ENCODE data around the gene ELMOD3. TPM values are rescaled to one million over a fixed set of nuclear protein-coding genes. Genes with fewer than 3 reads are reported as not detected.

Gene ELMOD3
- total RNA-seq, 1 donor from 2014 or later, result 18.0 TPM

GRCh38 chr2:85383850-85384249 is 29.3 kb downstream of the ELMOD3 start:
- H3K4me3 Mint-ChIP-seq (ENCODE audit: unreplicated experiment), result no peak overlapping the region
- peaks cover 3% of the 10 kb centered on the region for H3K4me1 Mint-ChIP-seq (ENCODE audit: low read depth, unreplicated experiment)
- H3K27ac Mint-ChIP-seq (ENCODE audit: unreplicated experiment), result no peak overlapping the region
- peaks cover 13% of the 10 kb centered on the region for H3K36me3 Mint-ChIP-seq (ENCODE audit: unreplicated experiment)
- no peak for DNase-seq
- TF ChIP-seq, protein P1, sequence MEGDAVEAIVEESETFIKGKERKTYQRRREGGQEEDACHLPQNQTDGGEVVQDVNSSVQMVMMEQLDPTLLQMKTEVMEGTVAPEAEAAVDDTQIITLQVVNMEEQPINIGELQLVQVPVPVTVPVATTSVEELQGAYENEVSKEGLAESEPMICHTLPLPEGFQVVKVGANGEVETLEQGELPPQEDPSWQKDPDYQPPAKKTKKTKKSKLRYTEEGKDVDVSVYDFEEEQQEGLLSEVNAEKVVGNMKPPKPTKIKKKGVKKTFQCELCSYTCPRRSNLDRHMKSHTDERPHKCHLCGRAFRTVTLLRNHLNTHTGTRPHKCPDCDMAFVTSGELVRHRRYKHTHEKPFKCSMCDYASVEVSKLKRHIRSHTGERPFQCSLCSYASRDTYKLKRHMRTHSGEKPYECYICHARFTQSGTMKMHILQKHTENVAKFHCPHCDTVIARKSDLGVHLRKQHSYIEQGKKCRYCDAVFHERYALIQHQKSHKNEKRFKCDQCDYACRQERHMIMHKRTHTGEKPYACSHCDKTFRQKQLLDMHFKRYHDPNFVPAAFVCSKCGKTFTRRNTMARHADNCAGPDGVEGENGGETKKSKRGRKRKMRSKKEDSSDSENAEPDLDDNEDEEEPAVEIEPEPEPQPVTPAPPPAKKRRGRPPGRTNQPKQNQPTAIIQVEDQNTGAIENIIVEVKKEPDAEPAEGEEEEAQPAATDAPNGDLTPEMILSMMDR (IDR thresholded peaks at IDR 0.05; ENCODE audit: partially characterized antibody, unreplicated experiment), result no peak
- no peaks in the 10 kb centered on the region for H3K9me3 Mint-ChIP-seq (ENCODE audit: unreplicated experiment)
- H3K27me3 Mint-ChIP-seq (ENCODE audit: unreplicated experiment), result no peaks in the 10 kb centered on the region

- TF ChIP-seq, protein P1 (IDR thresholded peaks at IDR 0.05; ENCODE audit: partially characterized antibody, unreplicated experiment), result no peak
- no peaks in the 10 kb centered on the region for H3K9me3 Mint-ChIP-seq (ENCODE audit: unreplicated experiment)
- H3K4me1 Mint-ChIP-seq (ENCODE audit: low read depth, unreplicated experiment), result peaks cover 3% of the 10 kb centered on the region
- no peak for DNase-seq
- H3K36me3 Mint-ChIP-seq (ENCODE audit: unreplicated experiment), result peaks cover 9% of the 10 kb centered on the region
- H3K27ac Mint-ChIP-seq (ENCODE audit: unreplicated experiment), result no peak overlapping the region
- no peaks in the 10 kb centered on the region for H3K27me3 Mint-ChIP-seq (ENCODE audit: unreplicated experiment)
- no peak overlapping the region for H3K4me3 Mint-ChIP-seq (ENCODE audit: unreplicated experiment)
Observed at GRCh38 chr2:85385746-85386145, 31.2 kb downstream of the ELMOD3 start.

DNA sequence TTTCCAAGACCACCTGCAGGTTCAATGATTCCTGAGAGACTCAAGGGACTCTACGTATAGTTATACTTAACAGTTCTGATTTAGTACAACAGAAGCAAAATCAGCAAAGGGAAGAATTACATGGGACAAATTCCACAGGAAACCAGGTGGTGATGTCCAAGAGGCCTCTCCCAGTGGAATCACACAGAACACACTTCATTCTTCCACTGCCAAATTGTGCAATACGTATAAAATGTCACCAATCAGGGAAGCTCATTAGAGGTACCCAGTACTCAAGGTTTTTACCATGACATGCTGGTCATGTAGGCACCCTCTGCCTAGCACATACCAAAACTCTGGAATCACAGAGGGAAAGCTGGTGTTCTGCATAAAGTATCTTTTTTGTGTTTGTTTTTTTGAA is 33.2 kb downstream of the ELMOD3 start:
- DNase-seq, result no peak
- no peaks in the 10 kb centered on the region for H3K27me3 Mint-ChIP-seq (ENCODE audit: unreplicated experiment)
- no peaks in the 10 kb centered on the region for H3K9me3 Mint-ChIP-seq (ENCODE audit: unreplicated experiment)
- H3K36me3 Mint-ChIP-seq (ENCODE audit: unreplicated experiment), result peaks cover 7% of the 10 kb centered on the region
- TF ChIP-seq, protein P1 (IDR thresholded peaks at IDR 0.05; ENCODE audit: partially characterized antibody, unreplicated experiment), result no peak
- H3K4me1 Mint-ChIP-seq (ENCODE audit: low read depth, unreplicated experiment), result peaks cover 3% of the 10 kb centered on the region
- no peak overlapping the region for H3K4me3 Mint-ChIP-seq (ENCODE audit: unreplicated experiment)
- H3K27ac Mint-ChIP-seq (ENCODE audit: unreplicated experiment), result no peak overlapping the region

DNA sequence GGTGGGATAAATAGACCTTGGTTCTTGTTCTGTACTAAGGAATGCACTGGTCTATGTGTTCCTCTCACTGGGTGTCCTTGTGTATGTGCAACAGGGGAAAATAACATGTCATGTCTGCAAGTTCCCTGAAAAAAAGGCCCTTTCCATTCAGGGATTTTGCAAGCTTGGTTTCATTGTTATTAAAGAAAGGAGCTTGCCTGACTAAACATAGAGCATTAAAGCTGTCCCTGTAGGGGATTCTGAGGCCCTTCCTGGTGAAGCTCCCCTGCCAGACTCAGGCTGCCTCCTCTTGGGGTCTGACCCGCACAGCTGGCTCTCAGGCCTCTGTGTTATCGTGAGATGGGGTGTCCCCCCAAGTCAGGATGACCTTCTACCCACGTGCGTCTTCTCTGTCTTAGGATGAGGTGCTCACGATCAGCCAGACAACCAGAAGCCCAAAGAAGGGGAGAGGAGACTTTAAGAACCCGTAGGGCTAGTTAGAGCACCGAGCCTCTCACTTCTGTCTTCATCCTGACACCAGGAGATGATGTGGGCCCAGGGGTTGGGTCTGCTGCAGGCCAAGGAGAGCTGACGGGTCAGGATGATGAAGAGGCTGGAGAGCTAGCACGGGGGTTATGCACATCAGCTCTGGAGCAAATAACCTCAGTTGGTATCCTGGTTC is 34.4 kb downstream of the ELMOD3 start:
- H3K36me3 Mint-ChIP-seq (ENCODE audit: unreplicated experiment), result peaks cover 4% of the 10 kb centered on the region
- no peak overlapping the region for H3K27ac Mint-ChIP-seq (ENCODE audit: unreplicated experiment)
- no peaks in the 10 kb centered on the region for H3K9me3 Mint-ChIP-seq (ENCODE audit: unreplicated experiment)

More for the DNA sequence above, 34.4 kb downstream of the ELMOD3 start:
- TF ChIP-seq, protein P1 (IDR thresholded peaks at IDR 0.05; ENCODE audit: partially characterized antibody, unreplicated experiment), result no peak
- peaks cover 3% of the 10 kb centered on the region for H3K4me1 Mint-ChIP-seq (ENCODE audit: low read depth, unreplicated experiment)
- DNase-seq, result no peak
- no peak overlapping the region for H3K4me3 Mint-ChIP-seq (ENCODE audit: unreplicated experiment)
- H3K27me3 Mint-ChIP-seq (ENCODE audit: unreplicated experiment), result no peaks in the 10 kb centered on the region
